GM18951 (cell line): ENCODE results near the gene FNBP1.
"Not testable (repeated sequence)": the region's sequence is repeated elsewhere in the genome, so short reads cannot be mapped to it uniquely, and the experiment has no call there.

ENCODE experiments used
- POLR2A ChIP-seq: IDR thresholded peaks from 4 replicates; pipeline ENCODE4 v1.6.1; 2011; ENCODE audit warnings: mild to moderate bottlenecking; ENCODE audit not compliant: insufficient read length, insufficient read depth; ENCODE audit errors: extremely low read depth
- in situ Hi-C: fragments of 300-500 bp; cut with MboI; formaldehyde crosslinking; loops from one replicate; pipeline ENCODE4 v1.12.0; 2022; ENCODE audit warnings: low sequenced_read_pairs, mixed read lengths, inconsistent platforms; ENCODE audit not compliant: unreplicated experiment

Gene FNBP1

GRCh38 chr9:130002320-130002719, 40.7 kb downstream of the FNBP1 start:
- no peak for TF ChIP-seq POLR2A
- in situ Hi-C loops = no loop called here

DNA sequence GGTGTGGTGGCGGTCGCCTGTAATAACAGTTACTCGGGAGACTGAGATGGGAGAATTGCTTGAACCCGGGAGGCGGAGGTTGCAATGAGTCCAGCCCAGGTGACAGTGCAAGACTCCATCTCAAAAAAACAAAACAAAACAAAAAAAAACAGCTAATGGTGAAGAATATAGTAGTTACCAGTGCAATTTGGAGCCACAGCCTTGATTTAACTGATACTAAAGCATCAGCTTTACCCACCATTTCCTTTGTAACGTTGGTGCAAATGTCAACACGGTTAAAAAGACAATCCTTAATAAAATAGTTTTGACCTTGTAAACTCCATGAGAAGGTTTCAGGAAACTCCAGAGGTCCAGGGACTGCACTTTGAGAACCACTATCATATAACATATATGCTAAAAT, 41.8 kb downstream of the FNBP1 start:
- in situ Hi-C loops = no loop called here
- no peak for TF ChIP-seq POLR2A

- in situ Hi-C loops = no loop called here
- no peak for TF ChIP-seq POLR2A
Measured at GRCh38 chr9:129999141-129999510, 43.9 kb downstream of the FNBP1 start.

- no peak for TF ChIP-seq POLR2A
- in situ Hi-C loops = no loop called here
Measured at GRCh38 chr9:129998491-129999140, 44.4 kb downstream of the FNBP1 start.

DNA sequence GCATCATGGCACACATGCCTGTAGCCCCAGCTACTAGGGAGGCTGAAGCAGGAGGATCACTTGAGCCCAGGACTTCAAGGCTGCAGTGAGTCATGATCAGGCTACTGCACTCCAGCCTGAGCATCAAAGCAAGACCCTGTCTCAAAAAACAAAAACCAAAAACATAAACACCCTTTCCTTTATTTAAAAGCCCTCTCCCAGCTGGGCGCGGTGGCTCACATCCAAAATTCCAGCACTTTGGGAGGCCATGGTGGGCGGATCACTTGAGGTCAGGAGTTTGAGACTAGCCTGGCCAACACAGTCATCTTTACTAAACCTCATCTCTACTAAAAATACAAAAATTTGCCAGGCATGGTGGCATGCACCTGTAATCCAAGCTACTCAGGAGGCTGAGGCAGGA, 45.3 kb downstream of the FNBP1 start:
- in situ Hi-C loops = not testable (repeated sequence)

GRCh38 chr9:129996161-129996830, 46.7 kb downstream of the FNBP1 start:
- in situ Hi-C loops = no loop called here
- TF ChIP-seq POLR2A = no peak

GRCh38 chr9:129995409-129996160, 47.4 kb downstream of the FNBP1 start:
- no peak for TF ChIP-seq POLR2A
- in situ Hi-C loops = no loop called here

DNA sequence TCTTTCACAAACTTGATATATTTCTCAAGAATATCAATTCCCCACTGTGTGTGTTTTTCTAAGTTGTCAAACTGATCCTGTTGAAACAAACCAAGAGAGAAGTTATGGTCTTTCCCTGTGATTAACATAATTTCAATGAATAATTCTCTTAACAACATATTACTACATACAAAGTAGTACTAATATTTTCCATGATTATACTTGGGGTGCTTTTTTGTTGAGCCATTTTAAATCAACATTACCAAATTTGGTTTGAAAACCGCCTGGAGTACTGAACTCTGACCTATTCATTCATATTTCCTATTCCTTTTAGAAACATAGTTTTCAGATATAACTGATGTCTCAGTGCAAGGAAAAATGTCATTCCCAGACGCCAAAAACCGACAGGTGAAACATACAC, 48.1 kb downstream of the FNBP1 start:
- in situ Hi-C loops = no loop called here
- no peak for TF ChIP-seq POLR2A

DNA sequence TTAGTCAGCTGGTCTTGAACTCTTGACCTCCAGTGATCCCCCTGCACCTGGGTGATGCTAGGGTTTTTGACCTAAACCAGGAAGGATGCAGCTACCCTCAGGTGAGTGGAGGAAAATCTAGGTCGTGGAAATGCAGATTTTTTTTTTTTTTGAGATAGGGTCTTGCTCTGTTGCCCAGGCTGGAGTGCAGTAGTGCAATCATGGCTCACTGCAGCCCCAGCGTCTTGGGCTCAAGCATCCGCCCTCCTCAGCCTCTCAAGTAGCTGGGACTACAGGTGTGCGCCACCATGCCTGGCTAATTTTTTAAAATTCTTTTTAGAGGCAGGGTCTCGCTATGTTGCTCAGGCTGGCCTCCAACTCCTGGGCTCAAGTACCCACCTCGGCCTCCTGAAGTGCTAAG, 51.9 kb downstream of the FNBP1 start:
- in situ Hi-C loops = not testable (repeated sequence)

GRCh38 chr9:129990269-129991010, 52.5 kb downstream of the FNBP1 start:
- TF ChIP-seq POLR2A = peak; percentile 9
- in situ Hi-C loops = no loop called here

- in situ Hi-C loops = no loop called here
- no peak for TF ChIP-seq POLR2A
Measured at GRCh38 chr9:129989740-129990139, 53.2 kb downstream of the FNBP1 start.

- in situ Hi-C loops = no loop called here
- TF ChIP-seq POLR2A = no peak
Measured at GRCh38 chr9:129989362-129989708, 53.7 kb downstream of the FNBP1 start.

DNA sequence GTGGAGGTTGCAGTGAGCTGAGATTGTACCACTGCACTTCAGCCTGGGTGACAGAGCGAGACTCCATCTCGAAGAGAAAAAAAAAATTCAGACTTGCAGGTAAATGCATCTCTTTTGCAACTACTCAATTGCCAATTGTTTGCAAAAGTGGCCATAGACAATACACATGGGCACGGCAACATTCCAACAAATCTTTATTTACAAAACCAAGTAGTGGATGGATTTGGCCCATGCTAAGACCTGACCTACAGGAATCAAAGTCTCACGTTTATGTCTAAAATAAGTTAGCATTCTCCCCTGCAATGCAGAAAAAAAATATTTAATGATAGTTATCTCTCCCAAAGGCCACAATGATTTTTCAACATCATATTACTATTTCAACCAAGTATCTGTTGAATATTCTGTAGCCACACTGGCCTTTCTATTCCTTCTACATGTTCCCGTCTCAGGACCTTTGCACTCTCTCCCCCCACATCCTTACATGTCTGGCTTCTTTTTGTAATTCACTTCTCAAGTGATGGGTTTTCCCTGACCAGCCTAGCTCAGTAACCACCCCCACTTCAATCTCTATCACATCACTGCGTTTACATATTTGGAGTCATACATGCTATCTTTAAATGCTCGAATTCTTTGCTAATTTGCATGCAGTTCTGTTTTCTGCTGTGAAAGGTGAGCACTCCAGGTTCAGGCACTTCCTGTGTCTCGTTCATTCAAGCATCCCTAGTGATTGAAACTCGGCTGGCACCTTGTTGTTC, 54.2 kb downstream of the FNBP1 start:
- in situ Hi-C loops = no loop called here
- TF ChIP-seq POLR2A = no peak
